Hepatocyte (in vitro differentiated cells): ENCODE data around the gene CELF4. TPM values are rescaled to one million over a fixed set of nuclear protein-coding genes. Genes with fewer than 3 reads are reported as not detected.

Source experiments
- DNase-seq: peaks from one replicate; pipeline ENCODE4 v3.0.0-alpha.2; 2016; ENCODE audit warnings: low spot score
- H2AFZ ChIP-seq: fragments of 200-600 bp; sonication (generic); 2 replicates; pipeline ENCODE4 v1.6.0; 2016; ENCODE audit warnings: antibody characterized with exemption, mild to moderate bottlenecking
- H3K27ac ChIP-seq: fragments of 200-600 bp; sonication (generic); 2 replicates; pipeline ENCODE4 v1.5.1; 2016; ENCODE audit warnings: mild to moderate bottlenecking
- H3K27me3 ChIP-seq: fragments of 200-600 bp; sonication (generic); 2 replicates; pipeline ENCODE4 v1.6.1; 2016
- H3K36me3 ChIP-seq: fragments of 200-600 bp; sonication (generic); replicated peaks from 2 replicates; pipeline ENCODE4 v1.5.1; 2016; ENCODE audit warnings: low read depth; ENCODE audit not compliant: insufficient read depth
- H3K4me1 ChIP-seq: fragments of 200-600 bp; sonication (generic); 2 replicates; pipeline ENCODE4 v1.5.1; 2016; ENCODE audit warnings: mild to moderate bottlenecking, moderate library complexity; ENCODE audit not compliant: insufficient read depth
- H3K4me2 ChIP-seq: fragments of 200-600 bp; sonication (generic); 2 replicates; pipeline ENCODE4 v1.6.0; 2016
- H3K4me3 ChIP-seq: fragments of 200-600 bp; sonication (generic); 2 replicates; pipeline ENCODE4 v1.5.1; 2016; ENCODE audit warnings: mild to moderate bottlenecking
- H3K79me2 ChIP-seq: fragments of 200-600 bp; sonication (generic); 2 replicates; pipeline ENCODE4 v1.6.0; 2017; ENCODE audit warnings: mild to moderate bottlenecking
- H3K9me2 ChIP-seq: fragments of 200-600 bp; sonication (generic); replicated peaks from 2 replicates; pipeline ENCODE4 v1.6.0; 2017; ENCODE audit warnings: mild to moderate bottlenecking; ENCODE audit not compliant: insufficient read depth
- H3K9me3 ChIP-seq: fragments of 200-600 bp; sonication (generic); 2 replicates; pipeline ENCODE4 v1.5.1; 2016; ENCODE audit warnings: low read depth, mild to moderate bottlenecking
- H4K20me1 ChIP-seq: fragments of 200-600 bp; sonication (generic); 2 replicates; pipeline ENCODE4 v1.6.0; 2016; ENCODE audit warnings: mild to moderate bottlenecking; ENCODE audit not compliant: insufficient read depth, poor library complexity, severe bottlenecking
- CTCF ChIP-seq: fragments of 200-600 bp; sonication (generic); IDR thresholded peaks from 2 replicates; pipeline ENCODE4 v1.5.1; 2016; ENCODE audit warnings: antibody characterized with exemption, mild to moderate bottlenecking; ENCODE audit not compliant: poor library complexity
- EZH2 ChIP-seq: fragments of 200-600 bp; sonication (generic); IDR thresholded peaks from 2 replicates; pipeline ENCODE4 v1.6.1; 2016; ENCODE audit warnings: antibody characterized with exemption, mild to moderate bottlenecking, borderline replicate concordance
- EZH2phosphoT487 ChIP-seq: fragments of 200-600 bp; sonication (generic); IDR thresholded peaks from one replicate; pipeline ENCODE4 v1.6.1; 2018; ENCODE audit warnings: antibody characterized with exemption, mild to moderate bottlenecking, low read depth, moderate library complexity; ENCODE audit not compliant: unreplicated experiment, severe bottlenecking
- WGBS: methylation state at CpG from one replicate; pipeline ENCODE4 v1.1.6; 2016; ENCODE audit warnings: low lambda C conversion rate; ENCODE audit errors: missing lambda C conversion rate; 5-methylcytosine and 5-hydroxymethylcytosine counted together
- polyA plus RNA-seq: library from polyadenylated mRNA; unstranded; fragments of >200 nt; fragmentation: Nextera tagmentation; extraction: Ambion mirVana; gene quantifications from 2 replicates; pipeline ENCODE4 v1.2.1, GENCODE V29; 2016
- total RNA-seq: library from RNA; depleted of rRNA; stranded (reverse); fragments of >200 nt; gene quantifications from 2 replicates; pipeline ENCODE4 v1.2.3, GENCODE V29; 2014

The CELF4 gene
- total and polyA plus RNA-seq, 2 experiments from 2014 or later, result 1.3 to 2.9 TPM

DNA sequence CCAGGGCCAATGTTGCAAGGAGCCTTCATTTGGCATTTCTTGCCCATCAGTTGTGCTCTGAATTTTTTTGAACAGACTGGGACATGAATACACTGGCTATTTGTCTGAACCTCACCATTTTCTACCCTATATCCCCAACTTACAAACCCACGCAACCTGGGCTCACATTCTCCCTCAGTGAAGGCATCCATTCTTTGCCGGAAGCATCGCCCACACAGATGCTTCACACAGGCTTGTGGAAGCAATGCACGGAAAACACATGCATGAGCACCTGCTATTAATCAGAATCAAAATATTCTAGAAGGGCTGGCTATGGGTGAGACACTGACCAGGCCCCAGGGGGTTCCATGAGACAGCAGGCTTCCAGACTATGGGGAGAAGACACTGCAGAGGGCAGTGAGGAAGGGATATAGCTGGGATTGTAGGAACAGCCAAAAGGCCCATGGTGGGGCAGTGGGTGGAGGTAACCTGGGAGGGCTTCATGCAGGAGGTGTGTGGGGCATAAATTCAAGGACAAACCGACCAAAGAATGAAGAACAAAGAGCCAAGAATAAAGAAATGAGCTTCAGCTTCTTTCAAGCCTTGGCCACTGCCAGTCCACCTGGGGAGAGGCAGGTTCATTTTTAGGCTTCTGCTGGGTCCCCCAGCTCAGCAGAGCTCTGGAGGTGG, 261.5 kb downstream of the CELF4 start:
- WGBS, result 88% methylated on average over 5 of the region's 5 CpGs
- Histone ChIP-seq H3K79me2 (no peaks in the 10 kb centered on the region), H3K4me3 (no peak overlapping the region), H3K27me3 (no peaks in the 10 kb centered on the region), H3K4me2 (no peak overlapping the region), H2AFZ (no peak overlapping the region), H3K9me3 (no peaks in the 10 kb centered on the region), H3K9me2 (no peaks in the 10 kb centered on the region), H3K36me3 (no peaks in the 10 kb centered on the region), H3K4me1 (peaks cover 8% of the 10 kb centered on the region), H4K20me1 (no peaks in the 10 kb centered on the region), H3K27ac (no peak overlapping the region)
- TF ChIP-seq CTCF (no peak), EZH2phosphoT487 (no peak), EZH2 (no peak)
- no peak for DNase-seq

- Histone ChIP-seq H3K27ac (no peak overlapping the region), H3K79me2 (no peaks in the 10 kb centered on the region), H3K9me2 (no peaks in the 10 kb centered on the region), H3K4me2 (no peak overlapping the region), H3K4me3 (no peak overlapping the region), H3K4me1 (peaks cover 13% of the 10 kb centered on the region), H3K9me3 (no peaks in the 10 kb centered on the region), H3K27me3 (no peaks in the 10 kb centered on the region), H4K20me1 (no peaks in the 10 kb centered on the region), H2AFZ (no peak overlapping the region), H3K36me3 (no peaks in the 10 kb centered on the region)
- TF ChIP-seq EZH2phosphoT487, result no peak
- TF ChIP-seq CTCF, result no peak
- no peak for TF ChIP-seq EZH2
- no peak for DNase-seq
- 47% methylated on average over 2 of the region's 2 CpGs for WGBS
These were observed 262.6 kb downstream of the CELF4 start for GRCh38 chr18:37303009-37303408.

- Histone ChIP-seq H3K36me3 (no peaks in the 10 kb centered on the region), H3K27me3 (no peaks in the 10 kb centered on the region), H3K4me3 (no peak overlapping the region), H3K4me2 (no peak overlapping the region), H2AFZ (no peak overlapping the region), H4K20me1 (no peaks in the 10 kb centered on the region), H3K27ac (no peak overlapping the region), H3K4me1 (peaks cover 13% of the 10 kb centered on the region), H3K79me2 (no peaks in the 10 kb centered on the region), H3K9me2 (no peaks in the 10 kb centered on the region), H3K9me3 (no peaks in the 10 kb centered on the region)
- 82% methylated on average over 3 of the region's 3 CpGs for WGBS
- no peak for TF ChIP-seq CTCF
- TF ChIP-seq EZH2phosphoT487, result no peak
- no peak for TF ChIP-seq EZH2
- DNase-seq, result no peak
These were observed 263.1 kb downstream of the CELF4 start for GRCh38 chr18:37302519-37302918.
